Suppressor macrophage (primary cell): ENCODE results near the gene RAPGEF2.
A peak's percentile ranks its signal among the peaks of the same experiment; 100 is the strongest.
"Not testable (repeated sequence)": the region's sequence is repeated elsewhere in the genome, so short reads cannot be mapped to it uniquely, and the experiment has no call there.

Experiments
- DNase-seq, 4 experiments: peaks; one replicate each; pipeline ENCODE4 v3.0.0-alpha.2; 2020 to 2022

RAPGEF2 gene

DNA sequence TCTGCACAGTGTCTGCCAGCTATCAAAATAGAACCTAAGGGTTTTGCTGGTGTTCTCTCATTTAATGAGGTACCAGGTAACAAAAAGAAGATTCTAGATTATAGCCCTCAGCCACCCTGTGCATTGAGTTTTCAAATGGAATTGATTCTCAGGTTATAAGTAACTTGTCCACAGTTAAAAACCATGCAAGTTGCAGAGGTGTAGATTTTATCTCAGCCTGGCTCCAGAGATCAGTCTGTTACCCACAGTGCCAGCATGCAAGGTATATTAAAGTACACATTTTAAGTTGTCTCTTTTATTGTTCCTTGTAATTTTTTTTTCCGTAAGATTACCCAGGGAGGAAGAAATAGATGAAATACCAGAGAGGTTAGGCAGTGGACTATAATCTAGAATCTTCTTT is 59.7 kb downstream of the RAPGEF2 start:
- no peak for DNase-seq

DNA sequence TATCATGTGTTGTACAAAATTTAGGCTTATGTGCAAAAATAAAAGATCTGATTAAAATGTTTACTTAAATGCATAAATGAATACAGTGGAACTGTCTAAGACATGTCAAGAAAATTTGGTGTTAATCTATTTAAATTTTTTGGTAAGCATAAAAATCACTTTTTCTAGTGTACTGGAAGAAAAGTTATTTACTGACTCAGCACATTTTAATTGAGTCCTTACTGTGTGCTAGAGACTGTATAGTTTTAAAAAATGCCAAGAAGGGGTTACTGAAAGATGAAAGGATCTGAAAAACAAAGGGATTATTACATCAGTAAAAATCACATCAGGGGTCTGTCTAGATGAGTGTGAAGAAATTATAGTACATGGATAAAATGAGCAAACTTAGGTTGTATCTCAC is 60.6 kb downstream of the RAPGEF2 start:
- DNase-seq = no peak

DNA sequence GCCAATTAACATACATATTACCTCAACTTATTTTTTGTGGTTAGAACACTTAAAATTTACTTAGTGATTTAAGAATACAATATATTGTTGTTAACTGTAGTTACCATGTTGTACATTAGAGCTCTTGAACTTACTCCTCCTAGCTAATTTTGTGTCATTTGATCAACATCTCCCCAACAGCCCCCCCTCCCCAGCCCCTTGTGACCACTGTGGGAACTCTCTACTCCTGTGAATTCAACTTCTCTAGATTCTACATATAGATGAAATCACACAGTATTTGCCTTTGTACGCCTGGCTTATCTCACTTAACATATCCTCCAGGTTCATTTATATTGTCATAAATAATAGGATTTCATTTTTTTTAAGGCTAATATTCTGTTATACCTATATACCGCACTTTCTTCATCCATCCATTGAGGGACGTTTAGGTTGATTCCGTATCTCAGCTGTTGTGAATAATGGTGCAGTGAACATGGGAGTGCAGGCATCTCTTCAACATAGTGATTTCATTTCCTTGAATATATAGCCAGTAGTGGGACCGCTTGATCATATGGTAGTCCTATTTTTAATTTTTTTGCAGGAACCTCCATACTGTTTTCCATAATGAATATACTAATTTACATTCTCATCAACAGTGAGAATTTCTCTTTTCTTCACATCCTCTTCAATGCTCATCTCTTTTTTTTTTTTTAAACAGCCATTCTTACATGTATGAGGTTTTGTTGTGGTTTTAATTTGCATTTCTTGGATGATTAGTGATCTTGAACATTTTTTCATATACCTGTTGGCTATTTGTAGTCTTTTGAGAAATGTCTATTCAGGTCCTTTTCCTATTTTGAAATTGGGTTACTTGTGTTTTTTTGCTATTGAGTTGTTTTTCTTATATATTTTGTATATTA is 66.8 kb downstream of the RAPGEF2 start:
- DNase-seq = no peak

DNA sequence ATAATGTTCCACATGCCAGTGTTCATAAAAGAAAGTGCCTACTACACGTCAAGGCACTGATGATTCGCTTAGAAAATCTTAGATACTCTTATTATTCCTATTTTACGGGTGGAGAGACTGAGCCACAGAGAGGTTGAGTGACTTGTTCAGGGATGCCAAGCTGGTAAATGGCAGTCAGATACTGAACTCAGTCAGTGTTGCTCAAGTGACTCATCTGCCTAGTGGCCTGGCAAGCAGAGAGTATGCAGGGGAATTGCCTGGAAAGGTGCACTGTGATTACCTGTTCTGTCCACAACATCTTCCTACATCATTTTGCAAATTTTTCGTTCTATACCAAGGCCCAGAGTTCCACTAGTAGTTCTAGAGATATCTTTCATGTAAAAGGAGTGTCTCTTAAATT is 68.4 kb downstream of the RAPGEF2 start:
- DNase-seq = no peak

DNA sequence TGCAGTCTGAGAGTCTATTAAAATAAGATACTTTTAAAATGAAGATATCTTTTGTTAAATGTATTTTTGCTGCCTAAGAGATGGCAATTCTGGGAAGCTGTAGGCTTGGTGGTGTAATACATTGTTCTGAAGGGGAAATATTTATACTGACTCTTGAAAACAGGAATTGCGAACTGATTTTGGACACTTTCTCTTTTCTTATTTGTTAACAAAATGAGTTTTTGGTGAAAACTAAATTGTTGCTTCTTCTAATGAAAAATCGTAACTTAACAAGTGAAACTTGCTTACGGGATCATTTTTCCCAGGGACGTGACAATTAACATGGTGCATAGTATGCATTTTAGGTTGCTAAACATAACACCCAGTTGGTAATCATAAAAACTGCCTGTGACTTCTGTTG is 71.0 kb downstream of the RAPGEF2 start:
- DNase-seq = peak in 3 of 4 experiments; percentile 6 to 60 (median 46)

DNA sequence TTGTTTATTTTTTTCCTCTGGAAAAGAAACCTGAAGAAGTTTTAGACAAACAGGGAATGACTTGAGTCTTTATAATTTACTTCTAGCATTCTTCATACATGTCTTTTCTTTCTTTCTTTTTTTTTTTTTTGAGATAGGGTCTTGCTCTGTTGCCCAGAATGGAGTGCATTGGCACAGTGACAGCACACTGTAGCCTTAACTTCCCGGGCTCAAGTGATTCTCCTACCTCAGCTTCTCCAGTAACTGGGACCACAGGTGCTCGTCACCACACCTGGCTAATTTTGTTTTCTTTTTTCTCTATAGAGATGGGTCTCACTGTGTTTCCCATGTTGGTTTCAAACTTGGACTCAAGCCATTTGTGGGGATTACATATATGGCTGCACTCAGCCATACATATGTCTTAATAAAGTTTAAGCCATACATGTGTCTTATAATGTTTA is 71.8 kb downstream of the RAPGEF2 start:
- DNase-seq = no peak

DNA sequence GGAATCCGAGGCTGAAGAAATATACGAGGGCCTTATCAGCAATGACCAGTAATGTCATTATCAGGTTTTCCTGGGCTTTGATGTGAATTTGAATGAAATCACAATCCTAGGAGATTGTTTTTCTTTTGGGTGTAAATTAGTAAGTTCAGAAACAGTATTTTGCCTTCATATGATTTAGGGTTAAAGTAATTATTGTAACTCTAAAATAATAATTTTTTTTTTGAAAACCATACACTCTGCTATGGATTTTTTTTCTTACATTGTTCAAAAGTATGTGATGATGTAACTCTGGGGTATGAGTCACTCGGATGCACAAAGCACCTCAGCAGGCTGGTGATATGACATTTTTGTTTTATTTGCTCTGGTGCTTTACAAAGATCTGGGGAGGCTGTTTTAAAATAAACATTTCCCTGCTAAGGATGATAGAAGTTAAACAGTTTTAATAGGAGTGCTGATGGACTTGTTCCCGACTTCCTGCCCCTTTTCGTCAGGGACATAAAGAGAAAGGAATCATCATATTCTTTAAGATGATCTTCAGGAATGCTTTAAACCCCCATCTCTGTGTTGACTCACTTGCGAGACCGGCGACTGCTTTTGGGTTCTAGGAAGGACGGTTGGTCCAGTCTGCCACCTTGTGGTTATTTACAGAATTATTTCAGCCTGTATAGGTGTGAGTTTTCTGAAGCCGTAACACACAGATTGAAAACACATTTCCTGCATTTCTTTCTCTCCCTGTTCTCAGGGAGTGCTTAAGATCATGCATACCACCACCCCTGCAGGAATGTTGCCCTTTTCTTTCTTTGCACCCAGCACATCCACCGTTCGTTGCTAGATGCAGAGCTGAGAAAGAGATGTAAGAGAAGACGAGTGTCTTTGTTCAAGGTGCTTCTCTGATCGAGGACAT is 72.5 kb downstream of the RAPGEF2 start:
- DNase-seq = peak; percentile 78 to 86 (median 82)

DNA sequence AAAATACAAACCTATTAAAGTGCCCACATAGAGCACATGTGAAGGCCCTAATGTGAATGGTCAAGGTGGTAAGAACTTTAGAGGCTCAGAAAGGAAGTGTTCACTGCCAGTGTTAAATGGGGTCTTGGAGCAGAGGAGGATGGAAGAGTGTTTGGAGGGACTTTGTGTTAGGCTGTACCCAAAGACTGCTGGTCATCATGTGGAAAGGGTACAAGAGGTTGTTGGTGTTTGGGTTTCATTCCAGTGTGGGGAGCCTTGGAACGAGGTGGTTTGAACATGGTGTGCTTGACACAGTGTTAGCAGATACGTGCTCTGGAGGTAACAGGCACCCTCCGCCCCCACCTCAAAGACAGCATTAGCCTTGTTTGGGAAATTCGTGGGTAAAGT is 73.1 kb downstream of the RAPGEF2 start:
- DNase-seq = no peak

DNA sequence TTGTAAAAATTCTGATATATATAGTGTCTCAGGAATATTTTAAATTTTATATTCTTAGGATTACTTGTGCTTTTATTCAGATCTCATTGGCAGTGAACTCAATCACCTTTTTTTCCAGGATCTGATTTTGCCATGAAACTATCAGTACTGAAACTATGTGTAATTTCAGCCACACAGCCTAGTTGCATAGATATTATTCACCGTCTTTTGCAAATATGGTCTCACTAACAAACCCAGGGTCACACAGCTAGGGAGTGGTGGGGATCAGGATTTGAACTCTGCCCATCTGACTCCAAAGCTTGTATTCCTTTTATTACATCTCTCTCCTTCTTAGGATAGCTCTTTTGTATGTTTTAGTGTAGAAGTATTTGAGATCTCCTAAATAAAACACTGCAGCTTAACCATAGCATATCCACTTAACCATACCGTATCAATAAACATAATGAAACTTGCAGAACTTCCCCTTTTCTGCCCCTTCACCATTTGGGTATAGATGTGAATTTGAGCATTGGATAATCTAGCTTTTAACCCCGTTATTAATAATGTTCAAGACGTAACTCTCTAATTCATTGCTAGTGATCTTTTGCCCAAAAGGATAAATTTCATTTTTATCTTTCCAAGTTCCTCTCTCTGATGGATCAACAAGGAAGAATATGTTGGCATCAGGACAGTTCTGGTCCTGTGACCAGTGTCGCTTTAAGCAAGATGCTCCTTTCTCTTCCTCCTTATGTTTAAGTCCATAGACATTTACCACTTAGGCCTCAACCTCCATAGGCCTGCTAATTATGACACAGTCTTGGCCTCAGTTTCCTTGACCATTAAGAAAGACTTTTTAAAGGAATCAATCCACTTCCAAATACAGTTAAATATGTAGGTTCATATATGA is 74.6 kb downstream of the RAPGEF2 start:
- DNase-seq = peak; percentile 33 to 63 (median 58)

DNA sequence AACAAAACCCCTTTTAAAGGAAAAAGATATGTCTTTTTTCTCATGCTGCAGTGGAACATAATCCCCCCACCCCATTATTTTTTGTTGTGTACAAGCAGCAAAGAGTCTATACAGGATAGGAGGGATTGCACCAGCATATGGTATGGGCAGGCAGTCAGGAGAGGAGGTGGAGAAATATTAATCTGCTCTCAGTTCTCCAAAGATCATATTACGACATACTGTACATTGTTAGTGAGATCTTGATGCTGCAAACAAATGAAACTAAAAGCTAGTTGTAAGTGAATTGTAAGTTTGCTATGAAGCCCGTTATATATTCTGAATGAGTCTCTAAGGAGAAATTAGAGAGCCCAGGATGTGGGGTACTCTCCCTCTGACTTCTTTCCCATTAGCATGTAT is 75.3 kb downstream of the RAPGEF2 start:
- DNase-seq = peak; percentile 9 to 73 (median 58)

DNA sequence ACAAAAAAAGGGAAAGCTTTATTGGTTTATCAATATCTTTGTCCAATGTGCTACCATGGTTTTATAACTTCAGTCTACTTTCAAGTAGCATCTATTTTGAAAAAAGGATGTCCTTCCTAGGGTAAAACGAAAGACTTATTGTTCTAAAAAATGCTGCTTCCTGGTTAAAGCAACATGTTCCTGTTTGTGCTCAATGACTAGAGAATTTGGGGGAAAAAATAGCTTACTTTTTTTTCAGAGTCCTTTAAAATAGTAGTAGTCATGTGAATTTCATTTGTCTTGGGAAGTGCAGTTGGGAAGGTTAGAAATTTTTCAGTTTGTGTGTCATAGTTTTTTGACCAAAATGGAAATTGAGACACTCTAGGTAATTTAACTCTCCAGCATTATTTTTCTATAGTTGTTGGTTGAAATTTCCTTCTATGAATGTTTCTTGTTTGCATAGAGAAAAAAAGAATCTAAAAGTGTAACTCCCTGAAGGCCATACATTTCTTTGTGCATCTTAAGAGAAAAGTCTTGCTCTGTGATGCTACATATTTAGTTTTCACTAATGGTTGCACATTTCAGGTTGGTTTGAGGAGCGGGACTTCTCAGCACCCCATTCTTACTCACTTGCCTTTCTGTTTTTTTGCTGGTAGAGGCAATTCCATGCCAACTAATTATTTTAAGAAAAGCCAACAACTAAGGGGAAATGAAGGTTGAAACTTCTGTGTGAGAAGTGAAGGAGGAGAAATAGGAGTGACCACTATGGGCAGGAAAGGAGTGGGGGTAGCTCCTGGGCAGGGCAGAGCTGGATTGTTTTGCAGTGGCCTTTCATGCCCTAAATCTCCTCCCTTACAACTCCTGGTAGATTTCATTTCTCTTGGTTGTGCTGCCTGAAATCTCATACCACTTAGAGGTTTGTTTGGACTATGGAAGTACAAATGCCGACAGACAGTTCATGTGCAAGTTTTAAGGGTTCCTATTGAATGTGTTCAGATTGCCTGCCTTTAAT is 76.4 kb downstream of the RAPGEF2 start:
- peak in 3 of 4 experiments; percentile 23 to 59 (median 42) for DNase-seq

DNA sequence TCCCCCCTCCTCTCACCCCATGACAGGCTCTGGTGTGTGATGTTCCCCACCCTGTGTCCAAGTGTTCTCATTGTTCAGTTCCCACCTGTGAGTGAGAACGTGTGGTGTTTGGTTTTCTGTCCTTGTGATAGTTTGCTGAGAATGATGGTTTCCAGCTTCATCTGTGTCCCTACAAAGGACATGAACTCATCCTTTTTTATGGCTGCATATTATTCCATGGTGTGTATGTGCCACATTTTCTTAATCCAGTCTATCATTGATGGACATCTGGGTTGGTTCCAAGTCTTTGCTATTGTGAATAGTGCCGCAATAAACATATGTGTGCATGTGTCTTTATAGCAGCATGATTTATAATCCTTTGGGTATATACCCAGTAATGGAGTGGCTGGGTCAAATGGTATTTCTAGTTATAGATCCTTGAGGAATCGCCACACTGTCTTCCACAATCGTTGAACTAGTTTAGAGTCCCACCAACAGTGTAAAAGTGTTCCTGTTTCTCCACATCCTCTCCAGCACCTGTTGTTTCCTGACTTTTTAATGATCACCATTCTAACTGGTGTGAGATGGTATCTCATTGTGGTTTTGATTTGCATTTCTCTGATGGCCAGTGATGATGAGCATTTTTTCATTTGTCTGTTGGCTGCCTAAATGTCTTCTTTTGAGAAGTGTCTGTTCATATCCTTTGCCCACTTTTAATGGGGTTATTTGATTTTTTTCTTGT is 81.2 kb downstream of the RAPGEF2 start:
- DNase-seq = not testable (repeated sequence)

DNA sequence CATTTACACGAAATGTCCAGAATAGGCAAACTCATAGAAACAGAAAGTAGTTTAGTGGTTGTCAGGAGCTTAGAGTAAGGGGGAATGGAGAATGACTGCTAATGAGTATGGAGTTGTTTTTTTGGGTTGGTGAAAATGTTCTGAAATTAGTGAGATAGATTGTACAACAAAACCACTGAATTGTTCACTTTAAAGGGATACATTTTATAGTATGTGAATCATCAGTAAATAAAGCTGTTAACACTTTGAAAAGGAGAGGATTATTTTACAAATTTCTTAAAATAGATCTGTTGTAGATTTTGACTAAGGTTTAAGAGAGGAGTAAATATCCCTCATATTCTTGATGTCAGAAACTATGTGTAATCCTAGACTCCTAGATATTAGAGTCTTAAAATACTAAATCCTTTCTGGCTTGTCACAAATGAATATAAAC is 82.7 kb downstream of the RAPGEF2 start:
- no peak for DNase-seq

DNA sequence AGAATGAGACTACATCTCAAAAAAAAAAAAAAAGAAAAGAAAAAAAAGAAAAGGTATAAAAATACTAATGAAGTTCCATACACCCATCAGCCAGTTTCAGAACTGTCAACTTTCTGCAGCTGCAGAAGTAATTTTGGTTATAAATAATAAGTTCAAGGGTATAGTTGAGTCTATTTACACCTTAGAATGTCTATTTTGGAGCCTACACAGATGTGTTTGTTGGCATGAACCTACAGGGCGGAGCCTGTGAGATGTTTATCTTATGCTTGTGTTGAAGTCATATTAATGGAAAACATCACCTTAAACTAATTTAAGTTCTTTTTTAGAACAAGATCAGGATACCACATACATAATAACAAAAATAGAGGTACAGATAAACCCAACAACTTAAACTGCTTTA is 85.8 kb downstream of the RAPGEF2 start:
- no peak for DNase-seq

DNA sequence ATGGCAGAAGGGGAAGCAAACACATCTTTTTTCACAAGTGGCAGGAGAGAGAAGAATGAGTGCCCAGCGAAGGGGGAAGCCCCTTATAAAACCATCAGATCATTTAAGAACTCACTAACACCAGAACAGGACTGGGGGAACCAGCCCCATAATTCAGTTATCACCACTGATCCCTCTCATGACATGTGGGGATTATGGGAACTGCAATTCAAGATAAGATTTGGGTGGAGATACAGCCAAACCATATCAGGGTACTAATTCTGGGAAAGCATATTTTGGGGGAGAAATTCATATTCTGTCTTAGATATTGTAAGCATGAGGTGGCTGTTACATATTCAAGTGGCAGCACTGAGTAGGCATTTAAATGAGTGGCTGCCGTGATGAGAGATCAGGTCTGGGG is 87.8 kb downstream of the RAPGEF2 start:
- no peak for DNase-seq

DNA sequence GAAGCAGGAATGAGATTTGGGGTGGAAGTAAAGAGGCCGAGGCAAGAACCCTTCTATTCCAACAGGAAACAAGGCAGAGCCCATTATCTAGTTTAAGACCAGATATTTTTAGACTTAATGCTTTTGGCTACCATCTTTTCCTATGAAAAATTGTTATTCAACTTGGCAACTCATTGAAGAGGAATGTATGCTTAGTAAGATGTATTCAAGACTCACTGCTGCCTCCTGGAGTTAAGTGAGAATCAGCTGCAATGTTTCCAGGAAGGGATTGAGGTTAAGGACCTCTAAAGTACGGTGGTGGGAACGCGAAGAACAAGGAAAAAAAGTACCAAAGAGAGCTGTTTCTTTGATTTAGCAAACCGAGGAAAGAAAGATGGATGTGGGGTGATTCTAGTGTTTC is 89.1 kb downstream of the RAPGEF2 start:
- DNase-seq = peak in 2 of 4 experiments; percentile 47 to 55

DNA sequence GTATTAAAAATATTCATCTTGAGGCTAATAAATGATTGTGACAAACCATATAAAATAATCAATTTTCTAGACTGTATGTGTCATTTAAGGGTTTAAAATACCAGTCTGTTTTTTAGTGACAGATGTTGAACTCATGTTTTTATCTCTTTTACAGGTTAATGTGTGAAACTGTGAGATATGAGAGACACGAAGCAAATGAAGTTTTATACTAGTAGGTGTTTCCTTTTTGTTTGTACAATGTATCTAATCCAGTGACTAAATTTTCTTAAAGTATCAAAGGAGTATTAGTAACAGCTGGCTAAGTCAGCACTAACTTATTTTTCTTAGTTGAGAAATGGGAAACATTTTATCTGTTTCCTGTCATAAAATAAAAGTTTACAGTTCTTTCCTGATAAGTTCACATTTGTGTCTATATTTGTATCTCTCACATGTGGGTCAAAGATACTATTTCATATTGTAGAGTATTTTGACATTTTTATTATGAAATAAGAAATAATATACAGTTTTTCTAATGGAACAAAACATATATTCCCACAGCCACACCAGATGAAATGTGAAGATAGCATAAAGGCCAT is 90.3 kb downstream of the RAPGEF2 start:
- no peak for DNase-seq

DNA sequence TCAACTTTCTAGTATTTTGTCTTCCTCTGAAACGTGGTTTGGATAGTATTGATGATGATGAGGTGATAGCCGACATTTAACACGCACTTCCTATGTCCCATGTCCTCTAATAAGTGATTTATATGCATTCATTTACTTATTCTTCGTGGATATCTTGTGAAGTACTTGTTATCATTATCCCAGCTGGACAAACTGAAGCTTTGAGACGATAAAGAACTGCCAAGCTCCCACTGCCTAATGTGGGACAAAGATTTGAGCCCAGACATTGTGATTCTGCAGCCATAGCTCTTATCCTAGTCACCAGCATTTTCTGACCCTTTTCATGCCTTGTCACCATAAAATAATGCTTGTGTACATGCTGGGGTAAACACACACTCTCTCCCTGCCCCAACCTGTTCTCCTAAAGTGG is 92.5 kb downstream of the RAPGEF2 start:
- no peak for DNase-seq

DNA sequence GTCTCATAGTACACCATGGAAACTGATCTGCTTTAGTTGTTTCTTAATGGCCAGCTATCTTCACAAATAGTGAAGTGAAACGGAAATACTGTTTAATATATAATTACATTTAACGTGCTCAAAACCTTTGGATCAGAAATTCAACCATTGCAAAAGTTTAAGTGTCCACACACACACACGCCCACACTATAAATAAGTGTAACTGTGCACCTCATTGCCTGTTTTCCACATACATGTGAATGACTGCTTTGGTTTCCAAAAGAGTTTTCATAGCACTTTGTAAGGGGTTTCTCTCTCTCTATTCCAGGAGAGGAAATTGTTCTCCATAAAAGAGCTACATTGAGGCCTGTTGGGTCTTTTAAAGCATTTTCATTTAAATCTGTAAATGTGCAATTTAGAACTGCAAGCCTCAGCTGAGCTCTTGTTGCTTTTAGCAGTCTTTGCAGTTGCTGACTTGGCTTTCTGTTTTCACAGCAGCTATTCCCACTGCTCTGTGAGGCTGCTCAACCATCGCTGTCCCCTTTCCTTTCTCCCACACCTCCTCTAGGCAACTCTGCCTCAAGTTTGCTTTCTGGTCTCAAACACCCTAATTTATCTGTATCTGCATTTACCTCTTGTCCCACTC is 94.5 kb downstream of the RAPGEF2 start:
- no peak for DNase-seq

DNA sequence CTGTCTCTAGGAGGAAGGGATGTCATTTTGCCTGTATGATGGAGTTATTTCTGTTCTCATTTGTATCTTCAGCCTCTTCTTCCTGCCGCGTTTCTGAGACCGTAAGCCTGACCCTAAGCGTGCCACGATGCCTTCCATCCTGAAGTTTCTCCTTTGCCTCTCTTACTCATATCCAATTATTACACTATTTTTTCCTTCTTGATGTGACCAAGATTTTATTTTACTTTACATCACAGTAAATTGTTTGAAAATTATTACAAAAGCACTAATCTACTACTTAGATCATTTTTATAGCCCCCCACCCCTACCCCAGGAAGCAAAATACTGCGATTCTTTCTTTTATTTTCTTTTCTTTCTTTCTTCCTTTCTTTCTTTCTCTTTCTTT is 95.0 kb downstream of the RAPGEF2 start:
- DNase-seq = no peak
